Limb (tissue), 2 donors: ENCODE data around the gene FAS.
A peak's percentile ranks its signal among the peaks of the same experiment; 100 is the strongest.

ENCODE experiments used
- DNase-seq, 2 donors: peaks; one replicate each; pipeline ENCODE4 v3.0.0-alpha.2; 2016; ENCODE audit errors: extremely low spot score in 2 of 2

FAS gene

GRCh38 chr10:88971221-88972061 is 19.2 kb upstream of the FAS start:
- no peak for DNase-seq

GRCh38 chr10:88974012-88974411 is 16.6 kb upstream of the FAS start:
- DNase-seq, result no peak

- no peak for DNase-seq
Measured at GRCh38 chr10:88974446-88975376, 15.9 kb upstream of the FAS start.

DNA sequence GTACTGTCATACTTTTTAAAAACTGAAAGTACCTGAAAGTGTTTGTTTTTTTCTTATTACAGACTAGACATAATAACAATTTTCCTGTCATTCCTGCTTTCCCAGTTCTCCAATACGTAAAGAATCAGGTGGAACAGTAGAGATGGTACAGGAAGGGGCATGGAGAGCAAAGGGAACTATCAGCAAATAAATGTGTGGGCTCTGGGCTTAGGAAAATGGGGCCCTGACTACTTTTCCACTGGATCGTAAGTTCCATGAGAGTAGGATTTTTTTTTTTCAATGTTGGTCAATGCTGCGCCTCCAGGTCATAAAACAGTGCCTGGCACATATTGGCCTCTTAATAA is 15.2 kb upstream of the FAS start:
- no peak for DNase-seq

- no peak for DNase-seq
Measured at GRCh38 chr10:88978463-88978862, 12.1 kb upstream of the FAS start.

- DNase-seq, result no peak
Measured at GRCh38 chr10:88979153-88979562, 11.4 kb upstream of the FAS start.

- no peak for DNase-seq
Measured at GRCh38 chr10:88979603-88980002, 11.0 kb upstream of the FAS start.

DNA sequence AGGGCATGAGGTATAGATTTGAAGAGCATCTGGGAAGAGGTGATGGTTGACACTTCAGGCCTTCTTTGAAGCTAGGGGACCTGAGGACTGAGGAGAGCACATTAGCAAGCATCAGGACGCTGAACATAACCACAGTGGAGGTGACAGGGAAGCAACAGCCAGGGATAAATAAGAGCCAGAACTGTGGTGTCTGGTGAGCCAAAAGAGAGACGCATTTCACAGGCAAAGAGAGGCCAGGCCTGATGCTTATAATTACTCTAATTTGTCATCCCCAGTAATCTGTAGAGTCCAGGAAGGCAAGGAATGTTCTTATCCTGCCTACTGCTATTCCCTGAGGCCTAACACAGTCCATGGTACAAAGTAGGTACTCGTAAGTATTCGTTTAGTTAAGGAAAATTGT is 10.4 kb upstream of the FAS start:
- no peak for DNase-seq

DNA sequence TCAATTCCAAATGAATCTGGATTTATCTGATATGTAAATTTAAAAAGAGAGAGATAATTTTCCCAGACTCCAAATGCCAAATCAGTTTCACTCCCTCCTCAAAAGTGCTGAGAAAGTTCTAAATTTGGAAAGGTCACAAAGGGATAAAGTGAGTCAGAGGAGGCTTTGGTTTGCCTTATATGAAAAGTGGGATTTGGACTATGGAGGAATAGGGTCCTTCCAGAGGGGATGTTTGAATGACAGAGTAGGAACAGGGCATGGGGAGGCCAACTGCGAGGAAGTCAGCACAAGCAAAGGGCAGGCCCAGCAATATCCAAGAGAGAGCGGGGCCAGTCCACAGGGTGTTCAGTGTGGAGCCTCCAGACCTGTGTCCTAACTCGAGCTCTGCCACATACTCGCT is 9.8 kb upstream of the FAS start:
- DNase-seq, result no peak

DNA sequence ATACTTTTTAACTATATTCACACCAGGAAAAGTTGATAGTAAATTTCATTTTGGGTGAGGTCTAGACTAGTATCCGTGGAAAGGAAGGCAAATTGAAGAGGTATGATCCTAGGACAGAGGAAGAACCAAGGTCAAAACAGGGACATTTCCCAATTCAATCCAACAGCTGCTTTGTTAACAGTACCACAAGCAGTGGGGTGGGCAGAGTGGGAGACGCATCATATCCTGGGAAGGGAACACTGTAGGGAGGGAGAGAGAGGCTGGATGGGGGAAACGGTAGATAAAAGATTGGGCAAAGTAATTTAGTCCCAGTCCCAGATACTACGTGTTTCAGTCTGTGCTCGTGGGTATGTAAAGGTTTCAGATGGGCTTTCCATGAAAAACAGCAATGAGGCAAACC is 9.2 kb upstream of the FAS start:
- DNase-seq, result no peak

DNA sequence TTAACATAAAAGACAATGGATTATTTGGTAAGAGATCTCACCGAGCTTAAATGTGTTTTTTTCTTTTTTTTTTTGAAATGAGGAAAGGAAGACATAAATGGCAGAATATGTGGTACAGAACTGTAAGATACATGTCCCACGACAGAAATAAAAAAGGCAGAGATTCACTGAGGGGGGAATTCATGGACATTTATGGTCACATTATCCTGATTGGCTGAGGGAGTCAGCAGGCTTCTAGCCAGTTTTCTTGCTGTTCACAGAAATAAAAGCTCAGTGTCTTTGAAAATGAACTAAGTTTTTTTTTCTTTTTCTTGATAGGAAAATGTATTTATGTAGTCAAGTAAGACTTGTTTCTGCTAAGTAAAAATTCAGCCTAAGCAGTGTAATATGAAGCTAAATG is 8.2 kb upstream of the FAS start:
- no peak for DNase-seq

DNA sequence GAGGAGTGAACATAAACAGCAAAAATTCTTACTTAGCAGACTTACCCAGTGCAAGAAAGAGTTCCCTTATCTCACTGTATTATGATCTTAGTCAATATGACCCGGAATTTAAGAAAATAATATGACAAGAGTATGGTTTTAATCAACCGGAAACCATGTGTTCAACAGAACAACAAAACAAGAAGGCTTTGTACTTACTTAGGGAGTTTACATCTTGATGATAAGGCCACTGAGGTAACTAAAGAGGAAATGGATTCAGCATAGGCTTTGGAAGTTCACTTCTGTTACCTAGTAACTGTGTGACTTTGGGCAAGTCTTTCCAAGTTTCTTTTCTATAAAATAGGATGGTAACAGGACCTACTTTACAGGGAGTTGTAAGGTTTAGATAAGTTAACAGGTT is 7.4 kb upstream of the FAS start:
- DNase-seq, result no peak

DNA sequence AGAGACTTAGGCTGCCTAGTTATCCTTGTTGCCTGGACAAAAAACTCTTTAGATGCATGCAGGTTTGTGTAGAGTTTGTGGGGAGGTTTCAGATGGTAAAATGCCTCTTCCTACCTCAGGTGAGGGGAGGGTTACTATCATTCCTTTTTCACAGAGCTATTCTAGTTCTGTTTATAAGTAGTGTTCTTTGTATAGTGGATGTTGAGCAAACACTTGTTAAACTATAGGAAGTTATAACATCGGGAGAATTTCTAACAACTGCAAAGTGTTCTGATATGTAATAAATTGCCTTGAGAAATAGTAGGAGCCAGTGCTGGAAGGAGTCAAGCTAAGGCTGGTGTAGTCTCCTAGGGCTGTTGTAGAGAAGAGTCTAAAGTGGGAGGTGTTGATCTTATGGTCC is 6.7 kb upstream of the FAS start:
- no peak for DNase-seq

DNA sequence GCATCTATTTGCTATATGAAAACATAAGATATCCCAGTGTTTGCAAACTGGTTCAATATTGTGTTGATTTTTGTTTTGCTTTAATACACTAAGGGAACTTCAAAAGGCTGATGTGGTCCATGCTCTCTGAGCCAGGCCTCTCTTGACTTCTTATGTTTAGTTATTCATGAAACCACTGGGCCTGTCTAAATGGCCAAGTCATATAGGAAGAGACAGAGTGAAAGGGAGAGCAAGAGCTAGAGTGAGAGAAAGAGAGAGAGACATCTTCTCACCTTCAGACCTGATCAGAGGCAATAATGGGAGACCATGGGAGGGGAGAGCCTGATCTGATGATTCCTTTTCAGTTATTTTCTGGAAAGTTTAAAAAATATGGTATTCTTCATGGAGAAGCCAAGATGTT is 6.1 kb upstream of the FAS start:
- DNase-seq, result no peak

DNA sequence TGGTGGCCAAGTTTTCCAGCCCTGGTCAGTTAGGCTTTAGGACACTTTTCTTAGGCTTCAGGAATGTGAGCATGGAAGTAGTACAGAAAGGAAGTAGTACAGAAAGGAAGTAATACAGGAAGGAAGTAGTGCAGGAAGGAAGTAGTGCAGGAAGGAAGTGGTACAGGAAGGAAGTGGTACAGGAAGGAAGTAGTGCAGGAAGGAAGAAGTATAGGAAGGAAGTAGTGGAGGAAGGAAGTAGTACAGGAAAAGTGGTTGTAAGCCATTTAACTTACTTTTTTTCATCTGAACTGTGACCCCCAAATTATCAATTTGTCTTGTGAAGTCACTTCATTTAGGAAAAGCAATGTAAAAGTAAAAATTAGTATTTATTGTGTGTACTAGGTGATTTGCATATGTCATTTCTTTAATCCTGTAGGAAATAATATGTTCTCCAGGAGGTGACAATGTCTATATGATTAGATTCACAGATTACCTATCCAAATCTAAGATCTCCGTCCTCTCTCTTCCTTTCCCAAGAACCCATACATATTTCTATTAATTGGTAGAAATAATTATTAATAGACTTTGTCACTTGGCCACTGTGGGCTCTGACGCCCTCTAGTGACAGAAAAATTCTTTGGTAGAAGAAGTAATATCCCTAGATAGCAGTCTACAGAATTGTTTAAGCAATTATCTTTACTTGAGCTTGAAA is 3.9 kb upstream of the FAS start:
- no peak for DNase-seq

DNA sequence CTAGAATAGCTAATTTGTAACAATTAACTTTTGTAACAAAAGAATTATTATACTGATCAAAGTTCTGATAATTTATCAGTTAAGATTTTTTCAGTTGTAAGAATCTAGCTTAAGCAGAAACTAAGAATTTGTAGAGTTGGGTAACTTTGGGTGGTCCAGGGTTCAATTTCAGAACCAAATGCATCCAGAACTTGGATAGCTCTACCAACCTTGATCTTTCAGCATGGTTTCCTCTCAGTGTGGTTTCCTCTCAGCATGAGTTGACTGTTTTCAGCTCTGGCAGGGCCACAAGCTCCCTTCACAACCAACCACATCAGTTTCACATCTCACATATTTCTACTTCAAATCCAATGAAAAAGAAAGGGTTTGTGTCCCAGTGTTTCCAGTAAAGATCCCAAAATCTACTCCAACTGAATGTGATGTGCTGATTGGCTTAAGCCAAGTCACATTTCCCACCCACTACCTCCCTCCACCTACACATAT is 3.3 kb upstream of the FAS start:
- DNase-seq, result no peak

GRCh38 chr10:88987840-88988239 is 2.8 kb upstream of the FAS start:
- no peak for DNase-seq

DNA sequence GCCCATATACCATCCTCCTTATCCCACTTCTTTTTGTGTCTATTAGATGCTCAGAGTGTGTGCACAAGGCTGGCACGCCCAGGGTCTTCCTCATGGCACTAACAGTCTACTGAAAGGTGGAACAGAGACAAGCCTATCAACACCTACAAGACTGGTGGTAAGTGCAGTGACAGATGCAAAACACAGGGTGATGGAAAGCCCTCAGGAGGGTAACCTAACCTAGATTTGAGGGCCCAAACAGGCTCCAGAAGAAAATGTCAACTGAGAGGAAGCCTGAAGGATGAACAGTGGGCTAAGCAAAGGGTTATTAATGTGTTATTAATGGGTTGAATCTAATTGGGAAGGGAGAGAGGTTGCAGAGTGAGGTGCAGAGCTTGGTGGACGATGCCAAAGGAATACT is 1.2 kb upstream of the FAS start:
- DNase-seq, result no peak

DNA sequence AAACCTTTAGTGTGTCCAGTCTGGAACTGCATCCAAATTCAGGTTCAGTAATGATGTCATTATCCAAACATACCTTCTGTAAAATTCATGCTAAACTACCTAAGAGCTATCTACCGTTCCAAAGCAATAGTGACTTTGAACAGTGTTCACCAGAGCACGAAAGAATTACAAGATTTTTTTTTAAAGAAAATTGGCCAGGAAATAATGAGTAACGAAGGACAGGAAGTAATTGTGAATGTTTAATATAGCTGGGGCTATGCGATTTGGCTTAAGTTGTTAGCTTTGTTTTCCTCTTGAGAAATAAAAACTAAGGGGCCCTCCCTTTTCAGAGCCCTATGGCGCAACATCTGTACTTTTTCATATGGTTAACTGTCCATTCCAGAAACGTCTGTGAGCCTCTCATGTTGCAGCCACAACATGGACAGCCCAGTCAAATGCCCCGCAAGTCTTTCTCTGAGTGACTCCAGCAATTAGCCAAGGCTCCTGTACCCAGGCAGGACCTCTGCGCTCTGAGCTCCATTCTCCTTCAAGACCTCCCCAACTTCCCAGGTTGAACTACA is 694 bp upstream of the FAS start:
- peak in 1 of 2 donors; percentile 58 for DNase-seq

DNA sequence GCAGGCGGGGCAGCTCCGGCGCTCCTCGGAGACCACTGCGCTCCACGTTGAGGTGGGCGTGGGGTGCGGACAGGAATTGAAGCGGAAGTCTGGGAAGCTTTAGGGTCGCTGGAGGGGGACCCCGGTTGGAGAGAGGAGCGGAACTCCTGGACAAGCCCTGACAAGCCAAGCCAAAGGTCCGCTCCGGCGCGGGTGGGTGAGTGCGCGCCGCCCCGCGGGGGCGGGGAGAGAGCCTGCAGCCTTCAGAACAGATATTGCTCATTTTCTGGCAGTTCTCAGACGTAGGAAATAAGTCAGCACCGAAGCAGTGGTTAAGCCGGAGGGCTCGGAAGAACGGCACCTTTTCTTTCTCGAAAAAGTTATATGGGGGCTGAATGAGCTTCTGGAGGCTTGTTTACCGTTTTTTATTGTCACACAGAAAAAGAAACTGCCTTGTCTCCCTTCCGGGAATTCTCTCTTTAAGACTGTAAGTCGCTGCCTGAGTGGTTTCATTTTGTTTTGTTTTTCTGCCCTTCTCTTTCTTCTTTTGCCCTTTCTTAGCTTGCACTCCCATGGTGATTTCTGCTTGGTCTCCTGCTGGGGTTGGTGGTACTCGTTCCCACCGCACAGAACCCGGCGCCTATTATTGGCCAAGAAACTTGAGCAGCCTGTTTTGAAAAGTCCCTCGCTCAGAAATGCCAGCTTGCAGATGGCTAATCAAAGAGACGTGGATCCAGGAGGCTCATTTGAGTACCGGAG is 732 bp downstream of the FAS start:
- peak; percentile 45 to 61 for DNase-seq

DNA sequence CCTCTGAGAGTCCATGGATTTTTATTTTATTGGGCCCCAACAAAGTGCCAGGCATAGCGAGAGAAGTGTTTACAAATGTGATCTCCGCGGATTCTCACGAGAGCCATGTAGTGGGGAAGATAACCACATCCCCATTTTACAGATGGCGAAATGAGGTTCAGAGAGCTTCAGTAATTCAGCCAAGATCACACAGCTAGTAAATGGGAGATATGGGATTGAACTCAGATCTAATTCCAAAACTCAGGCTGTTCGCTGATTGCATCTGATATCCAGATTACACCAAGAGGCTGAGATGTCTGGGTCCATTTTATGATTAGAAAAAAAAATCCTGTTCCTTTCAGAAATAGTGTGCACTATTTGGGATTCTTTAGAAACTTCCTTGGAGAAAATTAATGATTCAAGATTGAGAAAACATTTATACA is 1.3 kb downstream of the FAS start:
- DNase-seq, result no peak
